GM23338 (cell line): ENCODE data around the gene OR14A16. TPM values are rescaled to one million over a fixed set of nuclear protein-coding genes. Genes with fewer than 3 reads are reported as not detected.

Experiments used
- ATAC-seq: fragments of 200-7000 bp; cut with Tn5 transposase; 3 replicates; pipeline ENCODE4 v1.9.1; 2020
- DNase-seq: peaks from one replicate; pipeline ENCODE4 v3.0.0-alpha.2; 2015; ENCODE audit warnings: low spot score
- H2AFZ ChIP-seq: fragments of 200-600 bp; sonication (generic); 2 replicates; pipeline ENCODE4 v1.8.0; 2016; ENCODE audit warnings: antibody characterized with exemption, mild to moderate bottlenecking, moderate library complexity
- H3F3A ChIP-seq: fragments of 200-600 bp; sonication (generic); replicated peaks from 2 replicates; pipeline ENCODE4 v1.8.0; 2017; ENCODE audit warnings: antibody characterized with exemption, mixed run types, low read depth
- H3K27ac ChIP-seq: fragments of 200-600 bp; sonication (generic); 2 replicates; pipeline ENCODE4 v1.6.1; 2016; ENCODE audit warnings: low read depth
- H3K27me3 ChIP-seq: fragments of 200-600 bp; sonication (generic); 2 replicates; pipeline ENCODE4 v1.8.0; 2016; ENCODE audit warnings: mild to moderate bottlenecking, mixed run types, moderate library complexity; ENCODE audit not compliant: insufficient read depth
- H3K36me3 ChIP-seq: fragments of 200-600 bp; sonication (generic); 2 replicates; pipeline ENCODE4 v1.8.0; 2016; ENCODE audit warnings: mild to moderate bottlenecking; ENCODE audit not compliant: insufficient read depth
- H3K4me1 ChIP-seq: fragments of 200-600 bp; sonication (generic); 2 replicates; pipeline ENCODE4 v1.8.0; 2016; ENCODE audit warnings: mild to moderate bottlenecking, moderate library complexity; ENCODE audit not compliant: insufficient read depth
- H3K4me2 ChIP-seq: fragments of 200-600 bp; sonication (generic); 2 replicates; pipeline ENCODE4 v1.7.1; 2017; ENCODE audit warnings: mixed run types
- H3K4me3 ChIP-seq: fragments of 200-600 bp; sonication (generic); 2 replicates; pipeline ENCODE4 v1.6.1; 2016; ENCODE audit warnings: mixed run types
- H3K79me2 ChIP-seq: fragments of 200-600 bp; sonication (generic); replicated peaks from 2 replicates; pipeline ENCODE4 v1.8.0; 2017; ENCODE audit warnings: mild to moderate bottlenecking; ENCODE audit not compliant: insufficient read depth
- H3K9me2 ChIP-seq: fragments of 200-600 bp; sonication (generic); 2 replicates; pipeline ENCODE4 v1.8.0; 2017; ENCODE audit not compliant: insufficient read depth
- H4K20me1 ChIP-seq: fragments of 200-600 bp; sonication (generic); replicated peaks from 2 replicates; pipeline ENCODE4 v1.8.0; 2017; ENCODE audit warnings: mild to moderate bottlenecking; ENCODE audit not compliant: insufficient read depth
- H3K27ac Mint-ChIP-seq: 2 replicates; pipeline ENCODE4 v1.8.0; 2020; ENCODE audit warnings: inconsistent platforms, mild to moderate bottlenecking, moderate library complexity, mixed read lengths
- H3K27me3 Mint-ChIP-seq: 3 replicates; pipeline ENCODE4 v1.8.0; 2022; ENCODE audit warnings: low read depth, mild to moderate bottlenecking, moderate library complexity, mixed read lengths, inconsistent platforms; ENCODE audit not compliant: insufficient read depth, poor library complexity
- H3K36me3 Mint-ChIP-seq: 3 replicates; pipeline ENCODE4 v1.8.0; 2021; ENCODE audit warnings: low read depth, mild to moderate bottlenecking, inconsistent platforms, moderate library complexity, mixed read lengths
- H3K4me1 Mint-ChIP-seq: 3 replicates; pipeline ENCODE4 v1.8.0; 2020; ENCODE audit warnings: mild to moderate bottlenecking, inconsistent platforms, mixed read lengths
- H3K4me3 Mint-ChIP-seq: 3 replicates; pipeline ENCODE4 v1.8.0; 2021; ENCODE audit warnings: moderate library complexity, mild to moderate bottlenecking, inconsistent platforms, mixed read lengths
- H3K9me3 Mint-ChIP-seq: 3 replicates; pipeline ENCODE4 v1.8.0; 2020; ENCODE audit warnings: moderate library complexity, mild to moderate bottlenecking, inconsistent platforms, mixed read lengths
- CREB1 ChIP-seq: fragments of 250-450 bp; sonication (Bioruptor Pico); IDR thresholded peaks from 2 replicates; pipeline ENCODE4 v1.5.0; 2020; ENCODE audit warnings: low read depth, mild to moderate bottlenecking, moderate library complexity
- CTCF ChIP-seq, 2 experiments: fragments of 200-600 bp in 1 of 2; sonication (generic) in 1 of 2; conservative IDR thresholded peaks; 2 replicates each; pipeline versions ENCODE4 v1.5.1 to v1.6.1; 2016 to 2017; ENCODE audit warnings: antibody characterized with exemption in 2 of 2, low read depth in 2 of 2, mild to moderate bottlenecking in 2 of 2, moderate library complexity in 1 of 2
- EZH2 ChIP-seq: fragments of 200-600 bp; sonication (generic); IDR thresholded peaks from one replicate; pipeline ENCODE4 v1.8.0; 2017; ENCODE audit warnings: antibody characterized with exemption, mild to moderate bottlenecking, low read depth; ENCODE audit not compliant: unreplicated experiment
- EZH2phosphoT487 ChIP-seq: fragments of 200-600 bp; sonication (generic); IDR thresholded peaks from one replicate; pipeline ENCODE4 v1.8.1; 2018; ENCODE audit warnings: antibody characterized with exemption; ENCODE audit not compliant: unreplicated experiment
- JUNB ChIP-seq: IDR thresholded peaks from one replicate; pipeline ENCODE4 v1.6.1; 2016; ENCODE audit warnings: antibody characterized with exemption; ENCODE audit not compliant: unreplicated experiment
- NANOG ChIP-seq: IDR thresholded peaks from 2 replicates; pipeline ENCODE4 v1.6.1; 2016; ENCODE audit warnings: antibody characterized with exemption, borderline replicate concordance
- POLR2AphosphoS5 ChIP-seq: IDR thresholded peaks from 2 replicates; pipeline ENCODE4 v1.6.1; 2016; ENCODE audit warnings: antibody characterized with exemption, low read depth
- REST ChIP-seq: IDR thresholded peaks from one replicate; pipeline ENCODE4 v1.6.1; 2018; ENCODE audit warnings: antibody characterized with exemption; ENCODE audit not compliant: unreplicated experiment
- STAT1 ChIP-seq: IDR thresholded peaks from one replicate; pipeline ENCODE4 v1.6.1; 2016; ENCODE audit warnings: antibody characterized with exemption; ENCODE audit not compliant: unreplicated experiment
- ZNF114 ChIP-seq: fragments of 250-450 bp; sonication (Bioruptor Pico); IDR thresholded peaks from 2 replicates; pipeline ENCODE4 v1.5.0; 2020; ENCODE audit warnings: mild to moderate bottlenecking, moderate library complexity
- ZNF331 ChIP-seq: fragments of 250-450 bp; sonication (Bioruptor Pico); IDR thresholded peaks from 2 replicates; pipeline ENCODE4 v1.5.0; 2020; ENCODE audit warnings: low read depth, mild to moderate bottlenecking, moderate library complexity
- ZNF462 ChIP-seq: fragments of 250-450 bp; sonication (Bioruptor Pico); IDR thresholded peaks from 2 replicates; pipeline ENCODE4 v1.5.0; 2020; ENCODE audit warnings: mild to moderate bottlenecking, moderate library complexity
- polyA plus RNA-seq: library from polyadenylated mRNA; unstranded; fragments of >200 nt; fragmentation: Nextera tagmentation; extraction: Ambion mirVana; gene quantifications from 2 replicates; pipeline ENCODE4 v1.2.1, GENCODE V29; 2016
- total RNA-seq: library from RNA; depleted of rRNA; stranded (reverse); fragments of >200 nt; shearing (Covaris generic); gene quantifications from 2 replicates; pipeline ENCODE4 v1.2.3, GENCODE V29; 2014
- TF ChIP-seq, protein P1 (sequence below): IDR thresholded peaks from 2 replicates; pipeline ENCODE4 v1.6.1; 2016; ENCODE audit warnings: antibody characterized with exemption

OR14A16 gene
- total and polyA plus RNA-seq, 2 experiments from 2014 or later, result 0.34 TPM; not detected in 1

GRCh38 chr1:247769603-247770002 lies 54.3 kb downstream of the OR14A16 start:
- Mint-ChIP-seq H3K4me3 (no peak overlapping the region), H3K9me3 (peaks cover 49% of the 10 kb centered on the region), H3K27me3 (no peaks in the 10 kb centered on the region), H3K27ac (no peak overlapping the region), H3K4me1 (no peaks in the 10 kb centered on the region), H3K36me3 (no peaks in the 10 kb centered on the region)
- H3K27me3 ChIP-seq, result no peaks in the 10 kb centered on the region
- H3K4me1 ChIP-seq, result no peaks in the 10 kb centered on the region
- H3K36me3 ChIP-seq, result no peaks in the 10 kb centered on the region
- no peak for TF ChIP-seq EZH2phosphoT487
- TF ChIP-seq, protein P1, sequence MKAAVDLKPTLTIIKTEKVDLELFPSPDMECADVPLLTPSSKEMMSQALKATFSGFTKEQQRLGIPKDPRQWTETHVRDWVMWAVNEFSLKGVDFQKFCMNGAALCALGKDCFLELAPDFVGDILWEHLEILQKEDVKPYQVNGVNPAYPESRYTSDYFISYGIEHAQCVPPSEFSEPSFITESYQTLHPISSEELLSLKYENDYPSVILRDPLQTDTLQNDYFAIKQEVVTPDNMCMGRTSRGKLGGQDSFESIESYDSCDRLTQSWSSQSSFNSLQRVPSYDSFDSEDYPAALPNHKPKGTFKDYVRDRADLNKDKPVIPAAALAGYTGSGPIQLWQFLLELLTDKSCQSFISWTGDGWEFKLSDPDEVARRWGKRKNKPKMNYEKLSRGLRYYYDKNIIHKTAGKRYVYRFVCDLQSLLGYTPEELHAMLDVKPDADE, result no peak
- TF ChIP-seq NANOG, result no peak
- no peak for TF ChIP-seq CREB1 (CRISPR knock-in tag)
- no peak for TF ChIP-seq ZNF462
- TF ChIP-seq STAT1, result no peak
- TF ChIP-seq EZH2, result no peak
- no peak for TF ChIP-seq ZNF114
- TF ChIP-seq JUNB, result no peak
- TF ChIP-seq POLR2AphosphoS5, result no peak
- no peak for TF ChIP-seq ZNF331 (CRISPR knock-in tag)
- no peak for TF ChIP-seq CTCF (conservative IDR thresholded peaks at IDR 0.05; ENCODE audit: low read depth in 2 of 2)
- no peak for TF ChIP-seq REST
- DNase-seq (no peak), ATAC-seq (no peak)
- H3K4me3 ChIP-seq, result no peak overlapping the region
- no peak overlapping the region for H3K4me2 ChIP-seq
- H3K27ac ChIP-seq, result no peak overlapping the region
- H2AFZ ChIP-seq, result no peak overlapping the region
- no peaks in the 10 kb centered on the region for H3F3A ChIP-seq
- no peaks in the 10 kb centered on the region for H4K20me1 ChIP-seq
- H3K79me2 ChIP-seq, result no peaks in the 10 kb centered on the region
- H3K9me2 ChIP-seq, result no peaks in the 10 kb centered on the region
